ENCODE results near the gene PDSS1. TPM values are rescaled to one million over a fixed set of nuclear protein-coding genes. Genes with fewer than 3 reads are reported as not detected.

Gene PDSS1
- total RNA-seq, 1 experiment from 2014 or later = 18.4 TPM

DNA sequence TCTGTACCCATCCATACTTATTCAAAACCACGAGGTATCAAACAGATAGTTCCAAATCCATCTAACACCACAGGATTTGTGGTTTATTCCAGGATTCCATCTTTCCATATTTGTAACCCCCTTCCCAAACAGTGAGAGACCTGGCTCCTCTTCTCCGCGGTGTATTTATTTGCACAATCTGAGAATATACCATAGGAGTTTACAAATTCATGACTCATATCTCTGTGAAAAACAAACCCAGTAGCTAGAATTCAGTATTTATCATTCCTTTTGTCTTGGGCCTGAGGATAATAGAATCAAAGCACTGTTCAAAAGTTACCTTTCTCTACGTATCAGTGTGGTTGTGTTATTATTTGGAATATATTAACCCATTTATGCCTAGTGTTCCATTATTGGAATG, 31.9 kb downstream of the PDSS1 start:
- no peak for DNase-seq
- no peaks in the 10 kb centered on the region for H3K4me1 ChIP-seq (ENCODE audit: insufficient read depth, low read length)
- Mint-ChIP-seq H3K27me3 (ENCODE audit: low read depth) (no peaks in the 10 kb centered on the region), H3K36me3 (ENCODE audit: insufficient read depth in 1 of 3, low read depth in 3 of 3) (peaks cover 23 to 80% (median 48%) of the 10 kb centered on the region in 3 experiments; a peak in 6 of 7 replicates), H3K4me3 (no peak overlapping the region), H3K9me3 (no peaks in the 10 kb centered on the region), H3K4me1 (peaks cover 10 to 12% of the 10 kb centered on the region in 2 experiments), H3K27ac (no peak overlapping the region)
- H3K27ac ChIP-seq (ENCODE audit: insufficient read length, low read depth, low read length) = no peak overlapping the region
- no peak overlapping the region for H2AFZ ChIP-seq (ENCODE audit: low read length)
- H4K5ac ChIP-seq (ENCODE audit: insufficient read length, low read depth, low read length) = no peak overlapping the region
- TF ChIP-seq, protein P1, sequence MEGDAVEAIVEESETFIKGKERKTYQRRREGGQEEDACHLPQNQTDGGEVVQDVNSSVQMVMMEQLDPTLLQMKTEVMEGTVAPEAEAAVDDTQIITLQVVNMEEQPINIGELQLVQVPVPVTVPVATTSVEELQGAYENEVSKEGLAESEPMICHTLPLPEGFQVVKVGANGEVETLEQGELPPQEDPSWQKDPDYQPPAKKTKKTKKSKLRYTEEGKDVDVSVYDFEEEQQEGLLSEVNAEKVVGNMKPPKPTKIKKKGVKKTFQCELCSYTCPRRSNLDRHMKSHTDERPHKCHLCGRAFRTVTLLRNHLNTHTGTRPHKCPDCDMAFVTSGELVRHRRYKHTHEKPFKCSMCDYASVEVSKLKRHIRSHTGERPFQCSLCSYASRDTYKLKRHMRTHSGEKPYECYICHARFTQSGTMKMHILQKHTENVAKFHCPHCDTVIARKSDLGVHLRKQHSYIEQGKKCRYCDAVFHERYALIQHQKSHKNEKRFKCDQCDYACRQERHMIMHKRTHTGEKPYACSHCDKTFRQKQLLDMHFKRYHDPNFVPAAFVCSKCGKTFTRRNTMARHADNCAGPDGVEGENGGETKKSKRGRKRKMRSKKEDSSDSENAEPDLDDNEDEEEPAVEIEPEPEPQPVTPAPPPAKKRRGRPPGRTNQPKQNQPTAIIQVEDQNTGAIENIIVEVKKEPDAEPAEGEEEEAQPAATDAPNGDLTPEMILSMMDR (conservative IDR thresholded peaks at IDR 0.05) = no peak
- H2BK15ac ChIP-seq (ENCODE audit: low read depth, low read length) = no peak overlapping the region
- no peaks in the 10 kb centered on the region for H3K27me3 ChIP-seq (ENCODE audit: insufficient read depth, low read length)
- H4K8ac ChIP-seq (replicated peaks; ENCODE audit: insufficient read length, low read depth, low read length) = no peak overlapping the region
- no peak overlapping the region for H3K23ac ChIP-seq (ENCODE audit: insufficient read length, low read depth, low read length)
- H3K4ac ChIP-seq (ENCODE audit: low read depth, low read length) = no peak overlapping the region
- H3T11ph ChIP-seq (ENCODE audit: low read length) = no peak overlapping the region
- H3K79me2 ChIP-seq (ENCODE audit: insufficient read depth, low read length) = no peaks in the 10 kb centered on the region
- H2BK20ac ChIP-seq (ENCODE audit: low read depth, low read length, poor library complexity, severe bottlenecking) = no peak overlapping the region
- no peak overlapping the region for H3K18ac ChIP-seq (ENCODE audit: insufficient read length, low read depth, low read length)
- H2AK5ac ChIP-seq (ENCODE audit: insufficient read length, low read length) = no peak overlapping the region
- no peaks in the 10 kb centered on the region for H3K23me2 ChIP-seq (ENCODE audit: insufficient read length, low read depth, low read length, poor library complexity, severe bottlenecking)
- H3K9me3 ChIP-seq (ENCODE audit: control insufficient read depth, low read depth, low read length) = no peaks in the 10 kb centered on the region
- no CpG with 5 or more reads among the region's 4 CpGs for WGBS (ENCODE audit: extremely low coverage, insufficient read length, low lambda C conversion rate)
- no peak overlapping the region for H4K91ac ChIP-seq (ENCODE audit: insufficient read length, low read depth, low read length)
- no peak overlapping the region for H3K4me2 ChIP-seq (ENCODE audit: insufficient read depth, insufficient read length, low read length)
- H2BK5ac ChIP-seq (ENCODE audit: insufficient read length, low read length) = no peak overlapping the region
- no peak overlapping the region for H2BK12ac ChIP-seq (ENCODE audit: insufficient read length, low read depth, low read length)
- no peak overlapping the region for H3K56ac ChIP-seq (ENCODE audit: insufficient read length, low read depth, low read length)
- no peaks in the 10 kb centered on the region for H3K79me1 ChIP-seq (ENCODE audit: insufficient read depth, low read depth, low read length, poor library complexity, severe bottlenecking)
- H4K20me1 ChIP-seq (ENCODE audit: control insufficient read depth, insufficient read depth, insufficient read length) = no peaks in the 10 kb centered on the region
- no peak overlapping the region for H3K9ac ChIP-seq (ENCODE audit: extremely low read depth, insufficient read length, low read length)
- no peak overlapping the region for H3K14ac ChIP-seq (ENCODE audit: insufficient read depth, low read length)
- H2BK120ac ChIP-seq (ENCODE audit: low read depth, low read length, poor library complexity, severe bottlenecking) = no peak overlapping the region
